NOMO-1 treated with dmso at 0.1 percent for 144 hours (cell line): Measurements from ENCODE around the gene EPS8L1.
"Not testable (repeated sequence)": the region's sequence is repeated elsewhere in the genome, so short reads cannot be mapped to it uniquely, and the experiment has no call there.

Source experiments
- DNase-seq: peaks from one replicate; lab custom pipeline; 2025; ENCODE audit not compliant: unreplicated experiment; lab: John Stamatoyannopoulos, UW

Gene EPS8L1

GRCh38 chr19:55048446-55048845 is 27.2 kb upstream of the EPS8L1 start:
- DNase-seq: no peak

GRCh38 chr19:55050749-55051532 is 24.7 kb upstream of the EPS8L1 start:
- no peak for DNase-seq

- no peak for DNase-seq
These were observed 21.9 kb upstream of the EPS8L1 start for GRCh38 chr19:55053735-55054134.

DNA sequence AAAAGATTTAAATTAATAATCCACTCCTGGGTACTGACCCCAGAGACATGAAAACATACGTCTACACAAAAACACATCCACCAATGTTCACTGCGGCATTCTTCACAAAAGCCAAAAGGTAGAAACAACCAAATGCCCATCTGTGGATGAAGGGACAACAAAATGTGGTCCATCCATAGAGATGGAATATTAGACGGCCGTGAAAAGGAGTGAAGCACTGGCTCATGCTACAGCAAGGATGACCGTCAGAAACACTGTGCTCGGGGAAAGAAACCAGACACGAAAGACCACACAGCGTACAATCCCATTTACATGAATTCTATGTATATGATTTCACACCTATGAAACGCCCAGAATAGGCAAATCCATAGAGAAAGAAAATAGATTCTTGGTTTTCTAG is 18.8 kb upstream of the EPS8L1 start:
- DNase-seq: no peak

DNA sequence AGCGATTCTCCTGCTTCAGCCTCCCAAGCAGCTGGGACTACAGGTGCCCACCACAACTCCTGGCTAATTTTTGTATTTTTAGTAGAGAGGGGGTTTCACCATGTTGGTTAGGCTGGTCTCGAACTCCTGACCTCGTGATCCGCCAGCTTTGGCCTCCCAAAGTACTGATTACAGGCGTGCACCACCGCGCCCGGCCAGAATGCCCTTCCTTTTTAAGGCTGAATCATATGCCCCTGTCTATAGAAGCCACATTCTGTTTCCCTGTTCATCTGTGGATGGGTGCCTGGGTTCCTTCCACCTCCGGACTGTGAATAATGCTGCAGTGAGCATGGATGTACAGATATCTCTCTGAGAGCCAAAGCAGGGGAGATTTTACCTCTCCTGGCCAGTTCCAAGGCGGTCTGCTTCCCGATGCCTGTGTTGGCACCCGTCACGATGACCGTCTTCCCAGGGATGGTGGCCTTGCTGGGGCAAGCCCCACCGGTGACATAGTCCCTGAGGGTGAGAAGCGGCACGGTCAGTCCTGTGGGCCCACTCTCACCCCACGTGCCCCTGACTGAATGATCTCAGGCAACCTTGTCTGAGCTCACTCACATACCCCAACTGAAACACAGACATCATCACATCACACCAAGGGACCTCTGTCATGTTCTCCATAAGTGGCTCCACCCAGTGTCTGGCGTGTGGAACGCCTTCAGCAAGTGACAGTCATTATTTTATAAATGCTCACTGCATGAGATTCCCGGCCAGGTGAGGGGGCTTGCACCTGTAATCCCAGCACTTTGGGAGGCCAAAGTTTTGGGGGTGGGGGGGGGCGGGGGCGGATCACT is 16.7 kb upstream of the EPS8L1 start:
- DNase-seq: no peak

DNA sequence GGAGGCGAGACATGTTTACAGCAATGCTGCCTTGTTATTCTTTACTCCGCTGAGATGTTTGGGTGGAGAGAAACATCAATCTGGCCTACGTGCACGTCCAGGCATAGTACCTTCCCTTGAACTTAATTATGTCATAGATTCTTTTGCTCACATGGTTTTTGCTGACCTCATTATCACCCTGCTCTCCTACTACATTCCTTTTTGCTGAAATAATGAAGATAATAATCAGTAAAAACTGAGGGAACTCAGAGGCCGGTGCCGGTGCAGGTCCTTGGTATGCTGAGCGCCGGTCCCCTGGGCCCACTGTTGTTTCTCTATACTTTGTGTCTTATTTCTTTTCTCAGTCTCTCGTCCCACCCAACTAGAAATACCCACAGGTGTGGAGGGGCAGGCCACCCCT is 15.4 kb upstream of the EPS8L1 start:
- DNase-seq: not testable (repeated sequence)

DNA sequence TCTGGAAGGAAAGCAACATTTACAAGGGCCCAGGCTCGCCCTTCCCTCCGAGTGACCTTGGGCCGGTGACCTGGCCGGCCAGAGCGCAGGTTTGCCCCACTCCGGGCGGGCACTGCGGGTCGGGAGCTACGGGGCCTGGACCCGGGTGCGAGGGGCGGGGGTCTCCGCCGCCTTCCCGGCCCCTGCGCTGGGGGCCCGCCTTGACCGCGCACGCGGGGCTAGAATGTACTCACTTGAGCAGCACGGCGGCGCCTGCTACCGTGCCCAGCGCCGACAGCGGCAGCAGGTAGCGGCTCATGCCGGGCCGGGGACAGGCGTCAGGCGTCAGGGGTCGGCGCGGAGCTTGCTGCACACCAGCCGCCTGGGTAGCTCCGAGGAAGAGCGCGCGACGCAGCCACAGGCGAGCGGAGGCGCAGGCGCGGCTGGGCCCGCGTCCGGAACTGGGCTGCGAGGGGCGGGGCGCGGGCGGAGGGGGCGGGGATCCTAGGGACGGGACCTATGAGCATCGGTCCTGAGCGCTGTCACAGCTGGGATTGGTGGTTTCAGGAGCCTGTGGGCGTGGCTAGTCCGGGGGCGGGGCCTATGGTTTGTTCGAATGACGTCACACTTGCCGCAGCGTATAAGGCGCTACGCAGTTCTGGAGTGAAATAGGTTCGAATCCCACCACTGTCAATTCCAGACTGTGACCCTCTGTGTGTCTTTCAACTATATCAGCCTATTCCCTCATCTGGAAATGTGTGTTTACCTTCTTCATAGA is 12.8 kb upstream of the EPS8L1 start, which contains the start of gene RDH13:
TSS of gene RDH13 (minus strand) at position 414 of the 757 bp plus-strand sequence. CDS start at position 298, 116 bp downstream.
- DNase-seq: peak; percentile 92

DNA sequence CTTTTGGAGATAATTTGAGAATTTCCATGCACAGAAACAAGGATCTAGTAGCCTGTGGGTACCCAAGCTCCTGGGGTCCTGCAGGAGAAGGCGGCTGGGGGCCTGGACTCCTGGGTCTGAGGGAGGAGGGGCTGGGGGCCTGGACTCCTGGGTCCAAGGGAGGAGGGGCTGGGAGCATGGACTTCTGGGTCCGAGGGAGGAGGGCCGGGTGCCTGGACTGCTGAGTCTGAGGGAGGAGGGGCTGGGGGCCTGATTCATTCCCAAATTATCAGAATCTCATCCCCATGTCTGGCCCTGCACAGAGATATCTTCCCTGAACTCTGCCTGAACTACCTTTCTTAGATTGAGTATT is 12.2 kb upstream of the EPS8L1 start:
- no peak for DNase-seq

GRCh38 chr19:55065516-55065915 is 10.2 kb upstream of the EPS8L1 start:
- not testable (repeated sequence) for DNase-seq

DNA sequence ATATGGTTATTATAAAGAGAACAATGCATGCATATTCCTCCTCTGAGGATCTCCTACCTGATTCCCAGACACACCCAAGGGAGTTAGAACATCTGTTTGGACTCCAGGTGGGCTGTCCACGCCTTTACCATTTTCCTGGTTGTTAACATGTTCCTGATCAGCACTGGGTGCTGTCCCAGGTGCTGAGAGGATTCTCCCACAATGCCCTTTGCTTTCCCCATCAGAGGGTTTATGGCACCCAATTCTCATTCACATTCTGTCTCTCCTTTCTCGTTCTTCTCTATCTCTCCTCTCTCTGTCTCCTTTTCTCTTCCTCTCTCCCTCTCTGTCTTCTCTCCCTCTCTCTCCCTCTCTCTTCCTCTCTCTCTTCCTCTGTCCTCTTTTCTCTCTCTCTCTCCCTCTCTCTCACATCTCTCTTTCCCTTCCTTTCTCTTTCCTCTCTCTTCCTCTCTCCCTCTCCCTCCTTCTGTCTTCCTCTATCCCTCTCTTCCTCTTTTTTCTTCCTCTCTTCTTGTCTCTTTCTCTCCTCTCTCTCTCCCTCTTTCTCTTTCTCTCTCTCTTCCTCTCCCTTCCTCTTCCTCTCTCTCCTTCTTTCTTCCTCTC is 9.5 kb upstream of the EPS8L1 start:
- no peak for DNase-seq

DNA sequence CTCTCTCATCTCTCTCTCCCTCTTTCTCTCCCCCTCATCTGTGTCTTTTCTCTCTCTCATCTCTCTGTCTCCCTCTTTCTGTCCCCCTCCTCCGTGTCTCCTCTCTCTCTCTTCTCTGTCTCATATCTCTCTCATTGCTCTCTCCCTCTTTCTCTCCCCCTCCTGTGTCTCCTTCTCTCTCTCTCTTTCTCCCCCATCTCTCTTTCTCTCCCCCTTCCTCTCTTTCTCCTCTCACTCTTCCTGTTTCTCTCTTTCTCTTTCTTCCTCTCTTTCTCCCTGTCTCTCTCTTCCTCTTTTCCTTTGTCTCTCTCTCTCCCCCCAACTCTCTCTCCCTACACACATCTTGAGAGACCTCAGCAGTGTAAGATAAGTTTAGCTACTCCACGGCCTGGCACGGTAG is 7.8 kb upstream of the EPS8L1 start:
- DNase-seq: no peak

DNA sequence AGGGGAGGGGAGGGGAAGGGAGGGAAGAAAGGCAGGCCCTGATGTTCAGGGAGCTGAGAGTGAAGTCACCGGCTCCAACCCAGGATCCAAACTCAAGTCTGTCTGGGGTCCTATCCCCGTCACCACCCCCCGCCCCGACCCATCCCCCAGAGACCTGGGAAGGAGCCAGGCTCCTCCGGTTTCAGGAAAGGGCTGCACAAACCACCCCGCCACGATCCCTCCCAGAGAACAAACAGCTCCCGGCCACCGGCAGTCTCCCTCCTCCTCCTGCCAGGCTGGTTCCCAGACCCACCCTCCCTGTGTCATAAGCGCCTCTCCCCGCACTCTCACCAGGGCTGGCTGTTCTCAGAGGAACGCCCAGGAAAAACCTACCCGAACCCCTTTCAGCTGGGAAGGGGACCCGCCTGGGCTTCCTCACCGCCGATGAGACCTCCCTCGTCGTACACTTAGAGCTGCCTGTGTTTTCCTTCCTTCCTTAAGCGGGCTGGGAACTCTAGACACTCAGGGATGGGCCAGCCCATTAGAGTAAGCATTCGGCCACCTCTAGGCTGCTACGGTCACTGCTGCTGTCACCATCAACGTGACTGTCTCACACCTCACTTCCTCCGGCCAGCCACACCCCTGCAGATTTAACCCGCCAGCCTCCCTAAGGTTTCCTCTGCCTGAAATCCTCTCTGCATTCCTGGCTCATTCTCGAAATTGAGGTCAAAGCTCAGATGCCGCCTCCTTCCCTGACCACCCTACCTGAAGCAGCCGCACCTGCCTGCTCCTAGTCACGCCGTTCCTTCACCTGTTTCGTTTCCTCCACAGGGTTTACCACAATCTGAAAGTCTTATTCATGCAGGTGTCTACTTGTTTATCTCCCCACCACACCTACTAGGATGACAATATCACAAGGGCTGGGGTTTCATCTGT is 6.5 kb upstream of the EPS8L1 start:
- no peak for DNase-seq

DNA sequence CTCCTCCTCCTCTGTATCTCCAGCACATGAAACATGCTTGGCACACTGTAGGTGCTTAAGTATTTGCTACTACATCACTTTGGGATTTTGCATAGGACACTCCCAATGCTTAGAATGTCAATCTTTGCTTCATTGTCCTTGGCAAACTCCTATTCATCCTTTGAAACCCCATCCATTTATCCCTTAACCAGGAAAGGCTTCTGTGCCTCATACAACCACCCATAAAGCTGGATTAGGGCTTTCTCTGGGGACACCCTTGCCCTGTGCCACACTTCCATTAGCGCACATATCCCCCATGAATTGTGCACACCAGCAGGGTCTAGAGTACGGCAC is 5.8 kb upstream of the EPS8L1 start:
- no peak for DNase-seq

- DNase-seq: no peak
These were observed 5.1 kb upstream of the EPS8L1 start for GRCh38 chr19:55070466-55071128.

DNA sequence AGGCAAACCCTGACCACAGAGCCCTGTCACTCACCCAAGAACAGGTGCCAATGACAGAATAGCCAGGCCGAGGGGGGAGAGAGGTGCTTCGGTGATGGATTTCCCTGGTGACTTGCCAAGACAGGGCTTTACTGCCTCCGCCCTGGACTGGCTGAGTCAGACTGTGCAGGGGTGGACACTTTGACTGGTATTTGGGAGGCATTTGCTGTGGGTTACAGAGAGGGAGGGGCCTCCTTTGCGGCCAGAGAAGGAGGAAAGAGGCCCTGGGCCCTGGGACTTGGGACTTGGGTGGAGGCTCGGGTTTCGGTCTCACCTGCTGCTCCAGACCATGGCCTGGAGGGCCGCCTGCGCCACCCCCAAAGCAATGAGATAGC is 4.6 kb upstream of the EPS8L1 start:
- DNase-seq: no peak

- DNase-seq: no peak
These were observed 3.8 kb upstream of the EPS8L1 start for GRCh38 chr19:55071913-55072312.

DNA sequence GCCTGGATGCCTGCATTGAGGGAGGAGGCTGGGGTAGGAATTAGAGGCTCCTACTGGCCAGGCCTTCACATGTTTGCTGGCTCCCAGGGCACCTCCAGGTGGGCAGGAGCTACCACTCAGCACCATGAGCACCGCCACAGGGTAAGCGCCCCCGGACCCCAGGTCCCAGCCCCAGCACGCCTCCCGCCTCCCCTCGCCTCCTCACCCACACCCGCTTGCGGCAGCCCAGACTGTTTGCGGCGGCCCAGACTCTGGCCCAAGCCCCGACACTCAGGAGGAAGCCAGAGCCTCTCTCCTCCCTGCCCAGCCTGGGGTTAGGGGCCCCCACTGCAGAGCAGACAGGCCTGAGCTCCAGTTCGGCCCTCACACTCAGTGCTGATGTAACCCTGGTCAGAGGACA is 652 bp downstream of the EPS8L1 start:
- DNase-seq: no peak

- no peak for DNase-seq
These were observed 1.4 kb downstream of the EPS8L1 start for GRCh38 chr19:55077106-55077505.

GRCh38 chr19:55078996-55079395 is 3.3 kb downstream of the EPS8L1 start:
- no peak for DNase-seq
